Stimulated activated naive CD8-positive, alpha-beta T cell treated with anti-CD3 and anti-CD28 coated beads, Interleukin-15, amount 100 ng/mL, for 72 hours (primary cell): Measurements from ENCODE around the gene PICK1.
"Not testable (repeated sequence)": the region's sequence is repeated elsewhere in the genome, so short reads cannot be mapped to it uniquely, and the experiment has no call there.

Experiments
- ATAC-seq: fragments of 150-1000 bp; cut with Tn5 transposase; 2 replicates; pipeline ENCODE4 v1.10.0; 2021; ENCODE audit warnings: mild to moderate bottlenecking, moderate library complexity
- DNase-seq, 2 donors: peaks; one replicate each; pipeline ENCODE4 v3.0.0; 2021 to 2022
- H3K27ac Mint-ChIP-seq, 2 donors: one replicate each; pipeline ENCODE4 v1.8.0; 2022; ENCODE audit warnings: mild to moderate bottlenecking in 2 of 2, mixed read lengths in 2 of 2, moderate library complexity in 2 of 2
- H3K27me3 Mint-ChIP-seq: one replicate; pipeline ENCODE4 v1.8.0; 2022; ENCODE audit warnings: mixed read lengths
- H3K4me1 Mint-ChIP-seq: one replicate; pipeline ENCODE4 v1.8.0; 2022; ENCODE audit warnings: mild to moderate bottlenecking, mixed read lengths
- H3K4me3 Mint-ChIP-seq, 2 donors: one replicate each; pipeline ENCODE4 v1.8.0; 2022; ENCODE audit warnings: mild to moderate bottlenecking in 2 of 2, mixed read lengths in 2 of 2, moderate library complexity in 1 of 2
- H3K9me3 Mint-ChIP-seq, 2 donors: one replicate each; pipeline ENCODE4 v1.8.0; 2022; ENCODE audit warnings: mixed read lengths in 2 of 2

PICK1 gene

GRCh38 chr22:38109371-38110001 is 52.3 kb downstream of the PICK1 start:
- Mint-ChIP-seq H3K27me3 (no peaks in the 10 kb centered on the region), H3K27ac (peak overlapping the region; percentile 69 to 99), H3K9me3 (no peaks in the 10 kb centered on the region), H3K4me1 (peaks cover 11% of the 10 kb centered on the region), H3K4me3 (peak overlapping the region in 1 of 2 donors; percentile 74)
- DNase-seq (no peak), ATAC-seq (peak; percentile 24)

GRCh38 chr22:38110008-38110862 is 53.0 kb downstream of the PICK1 start, which contains the start of gene BAIAP2L2:
TSS of gene BAIAP2L2 (minus strand) at chr22:38110684. CDS start at chr22:38110525, 159 bp downstream.
- no peaks in the 10 kb centered on the region for H3K27me3 Mint-ChIP-seq
- peak within 1 kb of the TSS; percentile 69 to 99 for H3K27ac Mint-ChIP-seq
- DNase-seq (no peak), ATAC-seq (no peak)
- H3K9me3 Mint-ChIP-seq = no peaks in the 10 kb centered on the region
- H3K4me1 Mint-ChIP-seq = peaks cover 10% of the 10 kb centered on the region
- peak within 1 kb of the TSS in 1 of 2 donors; percentile 74 for H3K4me3 Mint-ChIP-seq

- DNase-seq = no peak
- no peaks in the 10 kb centered on the region for H3K27me3 Mint-ChIP-seq
- no peak for ATAC-seq
- H3K4me3 Mint-ChIP-seq = peak overlapping the region in 1 of 2 donors; percentile 19
- peaks cover 10% of the 10 kb centered on the region for H3K4me1 Mint-ChIP-seq
- H3K9me3 Mint-ChIP-seq = no peaks in the 10 kb centered on the region
- H3K27ac Mint-ChIP-seq = peak overlapping the region in 1 of 2 donors; percentile 4
These were observed 54.0 kb downstream of the PICK1 start for GRCh38 chr22:38110863-38111852.

DNA sequence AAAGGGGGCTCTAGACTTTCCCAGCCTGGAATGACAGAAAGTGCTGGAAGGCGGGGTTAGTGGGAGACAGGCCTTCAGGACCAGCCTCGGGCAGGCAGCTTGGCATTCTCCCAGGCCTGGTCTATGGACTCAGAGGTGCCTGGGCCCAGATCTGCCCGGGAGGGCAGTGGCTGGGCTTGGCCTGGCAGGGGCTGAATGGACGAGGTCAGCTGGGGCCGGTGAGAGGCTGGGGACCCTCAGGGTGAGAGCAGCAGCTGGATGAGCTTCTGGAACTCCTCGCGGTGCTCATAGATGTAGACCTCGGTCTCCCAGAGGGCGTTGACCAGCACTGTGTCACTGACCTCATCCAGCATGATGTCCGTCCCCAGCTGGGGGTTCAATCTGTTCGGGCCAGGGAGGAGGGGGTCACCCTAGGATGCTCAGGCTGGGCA is 54.7 kb downstream of the PICK1 start:
- DNase-seq (no peak), ATAC-seq (no peak)
- H3K9me3 Mint-ChIP-seq = no peaks in the 10 kb centered on the region
- no peak overlapping the region for H3K27ac Mint-ChIP-seq
- H3K4me1 Mint-ChIP-seq = peaks cover 10% of the 10 kb centered on the region
- no peaks in the 10 kb centered on the region for H3K27me3 Mint-ChIP-seq
- no peak overlapping the region for H3K4me3 Mint-ChIP-seq

DNA sequence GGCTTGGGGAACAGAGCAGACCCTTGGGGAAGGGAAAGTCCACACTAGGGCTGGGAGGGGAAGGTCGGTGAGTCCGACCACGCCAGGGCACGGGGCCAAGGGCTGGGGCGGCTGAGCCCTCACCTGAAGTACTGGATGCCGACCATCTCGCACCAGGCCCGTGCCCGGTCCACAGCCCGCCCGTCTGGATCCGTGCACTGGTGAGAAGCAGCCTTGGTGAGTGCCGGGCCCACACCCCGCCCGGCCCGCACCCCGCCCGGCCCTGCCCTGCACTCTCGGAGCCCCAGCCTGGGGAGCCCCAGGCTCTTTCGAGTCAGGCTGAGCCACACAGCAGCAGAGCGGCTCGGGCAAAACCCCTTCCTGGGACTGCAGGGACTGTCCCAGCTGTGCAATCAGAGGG is 55.2 kb downstream of the PICK1 start:
- H3K27ac Mint-ChIP-seq = no peak overlapping the region
- peaks cover 10% of the 10 kb centered on the region for H3K4me1 Mint-ChIP-seq
- no peaks in the 10 kb centered on the region for H3K9me3 Mint-ChIP-seq
- H3K4me3 Mint-ChIP-seq = no peak overlapping the region
- no peaks in the 10 kb centered on the region for H3K27me3 Mint-ChIP-seq
- ATAC-seq (no peak), DNase-seq (no peak)

DNA sequence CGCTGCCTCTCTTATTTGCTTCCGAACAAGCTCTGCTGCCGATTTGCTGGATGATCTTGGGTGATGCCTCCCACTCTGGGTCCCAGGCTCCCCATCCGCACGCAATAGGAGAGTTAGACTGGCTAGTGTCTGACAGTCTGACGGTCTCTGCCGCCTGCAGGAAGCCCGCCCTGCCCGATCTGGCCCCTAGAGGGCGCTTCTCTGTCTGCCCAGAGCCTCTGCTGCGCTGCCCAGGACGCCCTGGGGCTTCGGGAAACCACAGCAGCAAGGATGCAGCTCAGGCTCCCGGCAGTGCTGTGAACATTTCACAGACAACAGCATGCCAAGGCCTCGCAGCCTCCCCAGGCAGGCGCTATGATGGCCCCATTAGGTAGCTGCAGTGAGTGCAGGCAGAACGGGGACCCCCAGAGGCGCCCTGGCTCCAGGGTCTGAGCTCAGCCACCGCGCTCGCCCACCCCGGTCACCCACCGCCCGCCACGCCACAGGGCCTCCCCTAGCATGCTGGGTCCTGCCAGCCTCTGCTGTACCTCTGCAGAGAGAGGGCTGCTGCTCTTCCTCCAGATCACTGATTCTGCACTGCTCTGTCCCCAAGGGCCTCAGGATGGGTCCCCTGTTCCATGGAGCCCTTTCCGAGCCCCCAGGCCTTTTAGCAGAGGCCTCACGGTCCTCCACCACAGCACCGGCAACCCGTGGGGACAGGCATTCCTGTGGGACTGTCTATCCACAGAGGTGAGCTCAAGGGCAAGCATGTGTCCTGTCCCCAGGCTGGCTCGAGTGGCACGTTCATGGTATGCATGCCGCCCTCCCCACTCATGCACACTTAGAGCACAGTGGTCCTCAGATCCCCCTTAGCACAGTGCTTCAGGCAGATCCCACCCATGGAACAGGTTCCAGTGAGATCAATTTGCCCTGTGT is 57.5 kb downstream of the PICK1 start:
- Mint-ChIP-seq H3K27me3 (no peaks in the 10 kb centered on the region), H3K4me3 (no peak overlapping the region), H3K4me1 (peaks cover 10% of the 10 kb centered on the region), H3K27ac (peak overlapping the region in 1 of 2 donors; percentile 91), H3K9me3 (no peaks in the 10 kb centered on the region)
- DNase-seq (peak; percentile 74 to 78), ATAC-seq (peak; percentile 84)

DNA sequence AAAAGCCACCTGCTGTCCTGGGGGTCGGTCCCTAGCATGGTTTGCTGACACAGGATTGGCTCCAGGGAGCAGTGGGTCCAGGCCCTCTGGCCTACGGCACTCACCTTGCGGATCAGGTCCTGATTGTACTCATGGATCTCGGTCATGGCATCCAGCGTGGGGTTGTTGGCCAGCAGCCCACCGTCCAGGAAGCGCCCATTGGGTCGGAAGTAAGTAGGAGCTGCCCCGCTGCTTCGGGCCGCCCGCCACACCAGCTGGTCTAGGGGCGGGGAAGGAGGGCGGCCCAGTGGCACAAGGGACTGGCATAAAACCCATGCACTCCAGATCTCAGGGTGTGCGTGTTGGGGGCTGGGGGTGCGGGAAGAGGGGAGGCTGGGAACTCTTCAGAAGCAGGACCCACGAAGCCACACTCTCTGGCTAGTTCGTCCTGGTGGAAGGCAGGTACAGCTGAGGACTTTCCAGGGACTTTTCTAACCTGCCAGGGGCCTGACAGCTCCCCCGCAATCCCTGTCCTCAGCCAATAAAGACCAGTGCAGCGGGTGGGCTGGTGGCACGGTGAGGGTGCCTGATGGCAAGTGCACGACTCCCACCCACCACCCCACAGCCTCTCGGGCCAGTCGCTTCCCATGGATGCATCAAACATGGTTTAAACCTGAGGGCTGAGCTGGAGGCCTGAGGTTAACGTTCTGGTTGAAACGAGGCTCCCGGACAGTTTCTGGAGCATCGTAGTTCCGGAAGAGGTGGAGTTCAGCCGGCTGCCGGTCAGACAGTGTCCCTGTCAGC is 58.4 kb downstream of the PICK1 start:
- no peak for DNase-seq
- Mint-ChIP-seq H3K4me3 (no peak overlapping the region), H3K9me3 (no peaks in the 10 kb centered on the region), H3K4me1 (peaks cover 10% of the 10 kb centered on the region), H3K27ac (peak overlapping the region in 1 of 2 donors; percentile 27), H3K27me3 (no peaks in the 10 kb centered on the region)
- ATAC-seq = no peak

- H3K27me3 Mint-ChIP-seq, H3K27ac Mint-ChIP-seq, DNase-seq, H3K4me3 Mint-ChIP-seq, H3K9me3 Mint-ChIP-seq, ATAC-seq: not testable (repeated sequence)
- H3K4me1 Mint-ChIP-seq = peaks cover 17% of the 10 kb centered on the region
These were observed 60.4 kb downstream of the PICK1 start for GRCh38 chr22:38117556-38117955.

- Mint-ChIP-seq H3K27me3 (no peaks in the 10 kb centered on the region), H3K4me3 (no peak overlapping the region), H3K27ac (no peak overlapping the region), H3K4me1 (peaks cover 19% of the 10 kb centered on the region), H3K9me3 (no peaks in the 10 kb centered on the region)
- DNase-seq (no peak), ATAC-seq (no peak)
These were observed 61.0 kb downstream of the PICK1 start for GRCh38 chr22:38118182-38118581.

DNA sequence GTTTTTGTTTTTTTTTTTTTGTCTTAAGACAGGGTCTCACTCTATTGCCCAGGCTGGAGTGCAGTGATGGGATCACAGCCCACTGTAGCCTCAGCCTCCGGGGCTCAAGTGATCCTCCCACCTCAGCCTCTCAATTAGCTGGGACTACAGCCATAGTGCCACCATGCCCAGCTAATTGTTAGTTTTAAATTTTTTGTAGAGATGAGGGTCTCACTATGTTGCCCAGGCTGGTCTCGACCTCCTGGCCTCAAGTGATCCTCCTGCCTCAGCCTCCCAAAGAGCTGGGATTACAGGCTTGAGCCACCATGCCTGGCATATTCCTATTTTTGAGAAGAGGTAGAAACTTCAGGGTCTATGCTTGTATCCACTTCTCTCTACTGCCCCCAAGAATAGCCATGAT is 61.5 kb downstream of the PICK1 start:
- not testable (repeated sequence) for DNase-seq, H3K9me3 Mint-ChIP-seq, H3K4me3 Mint-ChIP-seq, H3K27me3 Mint-ChIP-seq, ATAC-seq, H3K27ac Mint-ChIP-seq
- peaks cover 19% of the 10 kb centered on the region for H3K4me1 Mint-ChIP-seq

DNA sequence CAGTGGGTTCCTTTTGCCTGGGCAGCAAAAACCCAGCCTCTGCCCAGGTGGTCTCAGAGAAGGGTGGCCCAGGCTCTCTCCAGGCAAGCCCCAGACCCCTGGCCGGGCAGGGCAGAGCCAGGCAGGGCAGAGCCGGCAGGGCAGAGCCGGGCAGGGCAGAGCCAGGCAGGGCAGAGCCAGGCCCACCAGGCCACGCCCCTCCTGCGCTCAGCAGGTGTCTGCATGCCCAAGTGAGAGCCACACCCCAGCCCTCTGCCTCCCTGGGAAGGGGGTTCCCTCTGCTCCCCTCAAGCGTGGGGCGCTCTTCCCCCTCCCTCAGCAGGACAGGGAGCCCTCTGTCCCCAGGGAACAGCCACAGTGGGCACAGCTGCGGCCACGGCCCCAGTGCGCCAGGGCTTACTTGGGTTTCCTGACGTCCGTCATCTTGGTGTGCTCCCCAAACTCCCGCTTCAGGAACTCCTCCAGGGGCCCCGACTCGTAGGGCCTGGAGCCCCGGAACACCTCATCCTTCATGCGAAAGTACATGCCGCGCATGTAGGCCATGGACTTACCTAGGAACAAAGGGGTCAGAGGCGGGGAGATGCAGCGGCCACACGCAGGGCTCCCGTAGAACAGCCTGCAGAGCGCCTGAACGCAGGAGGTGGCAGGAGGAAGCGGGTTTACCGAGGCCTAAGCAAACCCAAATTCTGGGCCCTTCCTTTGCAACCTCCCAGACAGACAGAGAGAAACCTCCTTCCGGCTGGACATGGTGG is 63.3 kb downstream of the PICK1 start:
- no peaks in the 10 kb centered on the region for H3K27me3 Mint-ChIP-seq
- H3K9me3 Mint-ChIP-seq = no peaks in the 10 kb centered on the region
- ATAC-seq (no peak), DNase-seq (no peak)
- peak overlapping the region in 1 of 2 donors; percentile 69 for H3K27ac Mint-ChIP-seq
- no peak overlapping the region for H3K4me3 Mint-ChIP-seq
- H3K4me1 Mint-ChIP-seq = peaks cover 14% of the 10 kb centered on the region

GRCh38 chr22:38122616-38123015 is 65.4 kb downstream of the PICK1 start:
- peak overlapping the region in 1 of 2 donors; percentile 42 for H3K27ac Mint-ChIP-seq
- ATAC-seq (peak; percentile 40), DNase-seq (no peak)
- no peak overlapping the region for H3K4me3 Mint-ChIP-seq
- no peaks in the 10 kb centered on the region for H3K9me3 Mint-ChIP-seq
- H3K27me3 Mint-ChIP-seq = no peaks in the 10 kb centered on the region
- peaks cover 14% of the 10 kb centered on the region for H3K4me1 Mint-ChIP-seq

- Mint-ChIP-seq H3K4me1 (peaks cover 14% of the 10 kb centered on the region), H3K4me3 (no peak overlapping the region), H3K27me3 (no peaks in the 10 kb centered on the region), H3K27ac (peak overlapping the region; percentile 30 to 66), H3K9me3 (no peaks in the 10 kb centered on the region)
- ATAC-seq = no peak
- DNase-seq = no peak
These were observed 67.2 kb downstream of the PICK1 start for GRCh38 chr22:38124236-38124974.
